Activated naive CD4-positive, alpha-beta T cell treated with anti-CD3 and anti-CD28 coated beads, Interleukin-2, amount 10 ng/mL, durations not matched to agents 7 days and 5 days (primary cell): ENCODE data around the gene DEDD2.

ENCODE experiments used
- CTCF ChIA-PET: fragments of 350-600 bp; sonication (Branson Sonifier 250); formaldehyde crosslinking; loops from one replicate; lab custom pipeline; 2021; ENCODE audit warnings: antibody characterized with exemption; lab: Charles Lee
- DNase-seq: peaks from one replicate; pipeline ENCODE4 v3.0.0-alpha.2; 2020
- H3K27ac Mint-ChIP-seq: one replicate; pipeline ENCODE4 v1.8.0; 2021; ENCODE audit warnings: mild to moderate bottlenecking, moderate library complexity, mixed read lengths
- H3K27me3 Mint-ChIP-seq: one replicate; pipeline ENCODE4 v1.8.0; 2021; ENCODE audit warnings: mild to moderate bottlenecking, mixed read lengths
- H3K36me3 Mint-ChIP-seq: one replicate; pipeline ENCODE4 v1.8.0; 2021; ENCODE audit warnings: mixed read lengths
- H3K4me1 Mint-ChIP-seq: one replicate; pipeline ENCODE4 v1.8.0; 2021; ENCODE audit warnings: mixed read lengths
- H3K4me3 Mint-ChIP-seq: one replicate; pipeline ENCODE4 v1.8.0; 2021; ENCODE audit warnings: mild to moderate bottlenecking, moderate library complexity, mixed read lengths
- H3K9me3 Mint-ChIP-seq: one replicate; pipeline ENCODE4 v1.8.0; 2021; ENCODE audit warnings: mixed read lengths

DEDD2 gene

DNA sequence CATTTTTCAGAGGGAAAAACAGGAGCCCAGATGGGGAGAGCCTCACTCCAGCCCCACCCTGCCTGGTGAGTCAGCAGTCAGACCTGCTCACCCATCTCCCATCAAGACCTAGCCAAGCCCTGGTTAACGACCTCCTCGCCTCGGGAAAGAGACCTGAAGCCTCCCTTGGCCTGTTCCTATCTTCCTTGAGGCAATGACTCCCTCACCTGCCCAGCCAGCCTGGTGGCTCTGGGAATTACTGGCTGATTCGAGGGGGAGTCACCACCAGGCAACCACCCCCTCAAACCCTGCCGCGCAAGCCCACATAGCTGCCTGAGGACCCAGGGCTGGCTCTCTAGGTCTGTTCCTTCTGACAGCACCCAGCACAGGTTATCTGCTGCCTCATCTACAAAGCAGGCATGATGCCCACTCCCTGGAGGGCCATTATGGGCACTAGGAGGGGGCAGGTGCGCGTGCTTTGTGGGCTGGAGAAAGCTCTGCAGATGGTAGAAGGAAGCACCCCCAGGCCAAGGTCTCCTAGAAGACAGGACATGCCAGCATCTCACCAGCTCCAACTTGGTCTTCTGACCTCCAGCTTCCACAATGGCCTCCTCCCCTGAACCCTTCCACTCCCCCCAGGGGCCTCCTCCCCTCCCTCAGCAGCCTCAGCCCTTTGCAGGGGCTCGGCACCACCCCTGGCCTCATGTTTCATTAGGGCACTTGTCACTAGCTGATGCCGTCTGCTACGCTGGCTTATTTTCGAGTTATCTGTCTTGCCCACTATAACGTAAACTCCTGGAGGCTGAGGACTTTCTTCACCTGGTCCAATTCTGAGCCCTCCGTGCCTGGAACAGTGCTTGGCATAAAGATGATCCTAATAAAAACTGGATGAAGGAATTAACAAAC, 10.4 kb downstream of the DEDD2 start:
- peak overlapping the region; percentile 71 for H3K27ac Mint-ChIP-seq
- CTCF ChIA-PET, result interaction anchor here (1.5 kb wide), 1 partner anchor 8 kb away, joined by 5 read pairs; no protein-coding TSS in a partner anchor
- H3K4me3 Mint-ChIP-seq, result no peak overlapping the region
- H3K9me3 Mint-ChIP-seq, result no peaks in the 10 kb centered on the region
- no peaks in the 10 kb centered on the region for H3K27me3 Mint-ChIP-seq
- H3K36me3 Mint-ChIP-seq, result peaks cover 72% of the 10 kb centered on the region
- no peak for DNase-seq
- H3K4me1 Mint-ChIP-seq, result peaks cover 68% of the 10 kb centered on the region

DNA sequence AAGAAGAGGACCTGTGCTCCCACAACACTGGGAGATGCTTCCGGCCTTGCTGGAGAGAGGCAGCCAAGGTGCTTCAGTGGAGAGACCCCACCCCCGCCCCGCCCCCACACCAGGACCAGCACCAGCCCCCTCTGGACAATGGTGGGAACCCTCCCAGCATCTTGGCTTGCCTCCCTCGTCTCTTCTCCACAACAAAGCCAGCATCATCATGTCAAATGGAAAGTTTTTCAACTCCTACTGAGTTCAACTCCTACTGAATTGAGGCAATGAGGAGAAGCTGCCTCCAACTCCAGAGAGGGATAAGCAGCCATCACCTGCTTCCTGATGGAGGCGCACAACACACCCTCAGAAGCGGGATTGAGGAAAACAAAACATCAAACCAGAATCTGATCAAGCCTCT, 12.8 kb downstream of the DEDD2 start:
- CTCF ChIA-PET, result no interaction called here
- Mint-ChIP-seq H3K9me3 (no peaks in the 10 kb centered on the region), H3K36me3 (peaks cover 87% of the 10 kb centered on the region), H3K4me1 (peaks cover 81% of the 10 kb centered on the region), H3K4me3 (no peak overlapping the region), H3K27me3 (no peaks in the 10 kb centered on the region), H3K27ac (peak overlapping the region; percentile 75)
- DNase-seq, result no peak

DNA sequence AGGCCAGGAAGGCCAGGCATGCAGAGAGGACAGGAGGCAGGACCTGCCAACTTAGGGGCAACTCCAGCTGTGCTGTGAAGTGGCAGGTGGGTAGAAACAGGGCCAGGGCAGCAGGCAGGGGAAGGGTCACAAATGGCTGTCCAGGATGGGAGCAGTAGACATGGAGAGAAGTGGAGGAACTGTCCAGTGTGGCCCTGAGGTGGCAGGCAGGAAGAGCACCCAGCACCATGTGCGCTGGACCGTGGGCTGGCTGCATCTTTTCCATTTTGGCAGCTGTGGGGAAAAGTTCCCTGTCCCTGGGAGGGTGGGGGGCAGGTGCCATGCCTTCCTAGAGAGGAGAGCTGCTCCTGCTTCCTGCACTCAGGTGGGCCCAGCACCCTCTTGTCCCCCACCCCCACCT, 13.8 kb downstream of the DEDD2 start:
- H3K27me3 Mint-ChIP-seq, result no peaks in the 10 kb centered on the region
- H3K36me3 Mint-ChIP-seq, result peaks cover 82% of the 10 kb centered on the region
- no peak overlapping the region for H3K4me3 Mint-ChIP-seq
- peaks cover 83% of the 10 kb centered on the region for H3K4me1 Mint-ChIP-seq
- CTCF ChIA-PET, result no interaction called here
- peak overlapping the region; percentile 40 for H3K27ac Mint-ChIP-seq
- H3K9me3 Mint-ChIP-seq, result no peaks in the 10 kb centered on the region
- no peak for DNase-seq

DNA sequence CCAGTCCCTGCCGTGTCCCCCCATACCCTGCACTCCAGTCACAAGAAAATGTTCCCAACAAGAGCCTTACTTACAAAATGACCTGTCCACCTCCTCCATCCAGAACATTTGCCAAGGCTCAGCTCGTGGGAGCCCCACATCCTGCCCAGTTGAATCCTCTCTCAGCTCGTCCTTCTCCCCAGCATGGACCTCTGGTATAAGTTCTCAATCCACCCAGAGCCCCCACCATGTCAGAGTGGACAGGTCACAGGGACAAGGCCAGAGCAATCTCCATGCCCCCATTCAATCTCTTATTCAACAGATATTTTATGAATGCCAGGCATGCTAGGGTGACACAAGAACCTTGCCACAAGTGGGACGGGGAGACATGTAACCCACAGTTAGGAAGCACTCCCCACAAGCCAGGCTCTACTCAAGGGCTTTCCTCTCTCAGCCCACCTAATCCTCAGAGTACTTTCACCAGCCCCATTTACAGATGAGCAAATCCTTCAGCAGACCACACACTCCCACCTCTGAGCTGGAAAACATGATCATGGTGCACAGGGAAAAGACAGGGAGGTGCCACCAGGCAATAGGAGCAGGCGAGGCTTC, 15.1 kb downstream of the DEDD2 start:
- peaks cover 83% of the 10 kb centered on the region for H3K4me1 Mint-ChIP-seq
- peaks cover 77% of the 10 kb centered on the region for H3K36me3 Mint-ChIP-seq
- no peaks in the 10 kb centered on the region for H3K27me3 Mint-ChIP-seq
- peak overlapping the region; percentile 70 for H3K4me3 Mint-ChIP-seq
- no peak for DNase-seq
- peak overlapping the region; percentile 95 for H3K27ac Mint-ChIP-seq
- H3K9me3 Mint-ChIP-seq, result no peaks in the 10 kb centered on the region
- CTCF ChIA-PET, result interaction anchor here (1.3 to 1.7 kb wide), 3 partner anchors 14 to 18 kb away, joined by 3 to 8 read pairs (median 5); no protein-coding TSS in a partner anchor

DNA sequence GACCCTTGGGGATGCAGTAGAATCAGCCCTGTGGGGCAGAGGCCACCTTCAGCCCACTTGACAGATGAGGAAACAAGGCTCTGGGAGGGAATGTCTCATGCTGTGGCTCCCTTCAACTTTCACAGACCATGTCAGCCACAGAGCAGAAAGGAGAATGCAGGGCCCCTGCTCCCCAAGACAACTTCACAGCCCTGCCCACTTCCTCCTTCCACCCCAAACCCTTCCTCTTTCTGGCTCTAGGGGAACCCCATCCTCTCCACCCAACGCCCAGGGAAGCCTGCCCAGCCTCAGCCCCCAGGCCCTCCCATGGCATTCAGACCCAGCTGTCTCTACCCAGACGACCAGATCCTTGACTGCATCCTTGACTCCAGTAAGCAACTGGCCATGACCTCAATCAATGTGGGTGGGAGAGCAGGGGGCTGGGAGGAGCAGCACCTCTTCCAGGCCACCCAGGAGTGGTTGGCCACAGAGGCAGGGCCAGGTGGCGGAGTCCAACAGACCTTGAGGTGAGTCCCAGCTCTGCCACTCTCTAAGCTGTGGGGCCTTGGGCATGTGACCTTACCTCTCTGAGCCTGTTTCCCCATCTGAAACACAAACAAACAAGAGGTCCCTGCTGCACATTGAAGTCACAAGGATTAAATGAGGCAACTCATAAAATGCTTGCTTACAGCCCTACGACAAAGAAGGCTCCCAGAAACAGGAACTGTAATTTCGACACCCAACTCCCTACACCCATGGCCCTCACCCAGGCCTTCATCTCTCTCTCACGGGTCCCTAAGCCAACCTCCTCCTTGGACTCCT, 15.8 kb downstream of the DEDD2 start:
- CTCF ChIA-PET, result interaction anchor here (1.3 to 1.7 kb wide), 5 partner anchors 14 to 93 kb away, joined by 3 to 8 read pairs (median 4); no protein-coding TSS in a partner anchor
- Mint-ChIP-seq H3K4me1 (peaks cover 86% of the 10 kb centered on the region), H3K36me3 (peaks cover 75% of the 10 kb centered on the region), H3K9me3 (no peaks in the 10 kb centered on the region), H3K27ac (peak overlapping the region; percentile 95), H3K4me3 (peak overlapping the region; percentile 70), H3K27me3 (no peaks in the 10 kb centered on the region)
- DNase-seq, result peak; percentile 70

DNA sequence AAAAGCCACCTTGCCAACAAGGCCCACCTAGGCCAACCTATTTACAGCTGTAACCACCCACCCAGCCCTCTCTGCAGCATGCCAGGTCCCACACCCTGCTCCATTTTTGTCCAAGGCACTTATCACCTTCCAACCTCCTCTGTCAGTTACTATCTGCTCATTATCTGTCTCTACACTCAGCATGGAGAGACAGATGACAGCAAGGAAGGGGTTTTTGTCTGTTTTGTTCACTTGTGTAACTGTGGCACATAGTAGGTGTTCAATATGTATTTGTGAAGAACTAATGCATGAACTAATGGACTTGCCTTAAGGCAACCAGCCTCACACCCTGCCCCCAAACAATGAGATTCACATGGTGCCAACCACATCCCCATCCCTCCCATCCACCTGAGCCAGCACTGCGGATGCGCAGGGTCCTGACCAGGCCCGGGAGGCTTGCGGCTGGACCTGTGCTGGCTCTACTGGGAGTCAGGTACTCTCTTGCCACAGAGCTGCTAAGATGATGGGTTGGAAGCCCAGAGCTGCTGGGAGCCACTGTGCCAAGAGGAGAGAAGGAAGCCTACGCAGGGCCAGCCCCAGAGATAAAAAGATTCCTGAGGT, 17.3 kb downstream of the DEDD2 start:
- Mint-ChIP-seq H3K9me3 (no peaks in the 10 kb centered on the region), H3K4me1 (peaks cover 90% of the 10 kb centered on the region), H3K36me3 (peaks cover 74% of the 10 kb centered on the region), H3K27me3 (no peaks in the 10 kb centered on the region), H3K4me3 (peak overlapping the region; percentile 70), H3K27ac (peak overlapping the region; percentile 95)
- CTCF ChIA-PET, result interaction anchor here (1.1 to 3.7 kb wide), 8 partner anchors 14 to 97 kb away, joined by 3 to 34 read pairs (median 4); no protein-coding TSS in a partner anchor
- DNase-seq, result no peak

DNA sequence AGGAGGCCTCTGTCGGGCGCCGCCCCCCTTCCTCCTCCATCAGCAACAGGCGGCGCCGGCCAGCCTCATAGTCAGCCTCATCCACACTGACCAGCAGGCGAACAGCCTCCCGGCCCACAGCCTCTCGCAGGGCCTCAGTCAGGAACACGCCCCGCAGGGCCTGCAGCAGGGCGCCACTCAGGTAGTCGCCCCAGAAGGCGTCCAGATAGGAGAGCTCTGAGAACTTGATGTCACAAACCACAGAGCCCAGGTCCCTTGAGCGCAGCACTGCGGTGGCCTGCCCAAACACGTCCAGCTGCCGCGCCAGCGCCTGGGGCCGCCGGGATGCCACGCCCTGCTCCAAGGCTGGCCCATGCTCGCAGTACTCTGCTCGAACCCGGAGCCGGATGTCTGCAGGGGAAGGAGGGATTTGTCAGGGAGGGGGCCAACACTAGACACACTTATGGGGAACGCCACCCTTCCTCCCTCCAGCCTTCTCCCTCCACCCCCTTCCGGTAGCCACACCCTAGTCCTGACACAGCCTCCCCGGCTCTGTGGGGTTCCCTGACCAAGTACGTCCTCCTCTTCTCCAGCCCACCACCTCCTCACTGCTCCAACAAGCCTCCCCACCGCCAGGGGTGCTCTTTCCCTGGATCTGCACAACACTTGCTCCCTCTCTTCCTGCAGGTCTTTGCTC, 17.9 kb downstream of the DEDD2 start:
- CTCF ChIA-PET, result interaction anchor here (1.1 to 3.7 kb wide), 9 partner anchors 14 to 201 kb away, joined by 3 to 34 read pairs (median 4); no protein-coding TSS in a partner anchor
- Mint-ChIP-seq H3K4me3 (peak overlapping the region; percentile 70), H3K4me1 (peaks cover 85% of the 10 kb centered on the region), H3K27me3 (no peaks in the 10 kb centered on the region), H3K9me3 (no peaks in the 10 kb centered on the region), H3K27ac (peak overlapping the region; percentile 95), H3K36me3 (peaks cover 67% of the 10 kb centered on the region)
- DNase-seq, result peak; percentile 91

DNA sequence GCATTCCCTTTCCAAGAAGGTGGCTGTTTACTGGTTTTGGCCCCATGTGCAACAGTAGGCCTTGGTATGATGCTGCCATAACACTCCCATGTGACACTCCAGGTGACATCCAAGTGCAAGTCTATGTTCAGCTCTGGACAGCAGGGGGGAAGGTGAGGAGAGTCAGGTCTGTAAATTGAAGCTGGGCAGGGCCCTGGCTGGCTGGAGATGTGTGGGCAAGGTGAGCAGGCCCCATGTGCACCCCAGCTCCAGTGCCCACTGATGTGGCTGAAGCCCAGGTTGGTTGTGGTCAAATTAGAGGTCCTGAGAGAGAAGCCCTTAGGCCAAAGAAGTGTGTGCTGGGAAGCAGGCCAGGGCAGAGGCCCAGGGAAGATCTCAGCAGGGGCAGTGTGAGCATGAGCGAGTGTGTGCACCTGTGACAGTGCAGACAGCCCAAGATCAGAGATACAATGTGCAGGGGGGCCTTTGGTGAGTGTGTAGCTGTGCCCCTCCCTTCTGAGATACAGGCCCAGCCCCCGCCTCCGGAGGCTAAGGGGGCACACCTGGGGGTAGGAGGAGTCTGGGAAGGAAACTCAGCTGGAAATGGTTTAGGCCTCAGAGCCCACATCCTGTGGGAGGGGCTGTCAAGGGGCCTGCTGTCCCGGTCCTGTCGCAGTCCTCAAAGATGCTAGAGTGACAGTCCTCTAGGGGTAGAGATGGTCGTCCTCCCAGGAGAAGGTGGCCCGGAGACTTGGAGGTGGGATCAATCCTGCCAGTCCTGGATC, 18.6 kb downstream of the DEDD2 start:
- H3K4me3 Mint-ChIP-seq, result peak overlapping the region; percentile 70
- peak overlapping the region; percentile 95 for H3K27ac Mint-ChIP-seq
- DNase-seq, result peak; percentile 93
- CTCF ChIA-PET, result interaction anchor here (0.6 to 3.7 kb wide), 10 partner anchors 13 to 202 kb away, joined by 3 to 34 read pairs (median 4); partner anchors contain the start of gene ZNF526
- peaks cover 64% of the 10 kb centered on the region for H3K36me3 Mint-ChIP-seq
- H3K27me3 Mint-ChIP-seq, result peaks cover 4% of the 10 kb centered on the region
- H3K4me1 Mint-ChIP-seq, result peaks cover 84% of the 10 kb centered on the region
- H3K9me3 Mint-ChIP-seq, result peaks cover 2% of the 10 kb centered on the region

DNA sequence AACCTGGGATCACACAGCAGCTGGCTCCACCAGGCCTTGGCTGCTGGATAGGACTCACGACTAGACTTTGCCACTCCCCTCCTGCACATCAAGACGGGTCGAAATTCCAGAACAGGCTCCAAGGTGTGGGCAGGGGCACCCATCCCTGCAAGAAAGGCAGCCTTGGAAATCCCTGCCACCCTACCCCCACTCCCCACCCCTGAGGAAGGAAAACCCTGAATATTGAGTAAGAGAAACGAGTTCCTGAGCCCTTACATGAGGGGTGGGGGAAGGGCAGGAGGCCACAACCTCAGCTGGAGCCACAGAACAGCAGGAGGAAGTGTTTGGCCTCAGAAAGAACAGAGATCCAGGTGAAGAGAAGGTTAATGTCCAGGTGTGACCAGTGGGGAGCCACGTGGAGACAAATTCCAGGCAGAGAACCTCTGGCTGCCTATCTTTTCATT, 20.1 kb downstream of the DEDD2 start:
- CTCF ChIA-PET, result interaction anchor here (1.1 to 3.7 kb wide), 4 partner anchors 12 to 88 kb away, joined by 3 to 34 read pairs (median 4); partner anchors contain the start of gene ZNF526
- peak; percentile 50 for DNase-seq
- Mint-ChIP-seq H3K27me3 (peaks cover 10% of the 10 kb centered on the region), H3K4me1 (peaks cover 79% of the 10 kb centered on the region), H3K36me3 (peaks cover 59% of the 10 kb centered on the region), H3K27ac (peak overlapping the region; percentile 86), H3K9me3 (peaks cover 9% of the 10 kb centered on the region), H3K4me3 (peak overlapping the region; percentile 57)

DNA sequence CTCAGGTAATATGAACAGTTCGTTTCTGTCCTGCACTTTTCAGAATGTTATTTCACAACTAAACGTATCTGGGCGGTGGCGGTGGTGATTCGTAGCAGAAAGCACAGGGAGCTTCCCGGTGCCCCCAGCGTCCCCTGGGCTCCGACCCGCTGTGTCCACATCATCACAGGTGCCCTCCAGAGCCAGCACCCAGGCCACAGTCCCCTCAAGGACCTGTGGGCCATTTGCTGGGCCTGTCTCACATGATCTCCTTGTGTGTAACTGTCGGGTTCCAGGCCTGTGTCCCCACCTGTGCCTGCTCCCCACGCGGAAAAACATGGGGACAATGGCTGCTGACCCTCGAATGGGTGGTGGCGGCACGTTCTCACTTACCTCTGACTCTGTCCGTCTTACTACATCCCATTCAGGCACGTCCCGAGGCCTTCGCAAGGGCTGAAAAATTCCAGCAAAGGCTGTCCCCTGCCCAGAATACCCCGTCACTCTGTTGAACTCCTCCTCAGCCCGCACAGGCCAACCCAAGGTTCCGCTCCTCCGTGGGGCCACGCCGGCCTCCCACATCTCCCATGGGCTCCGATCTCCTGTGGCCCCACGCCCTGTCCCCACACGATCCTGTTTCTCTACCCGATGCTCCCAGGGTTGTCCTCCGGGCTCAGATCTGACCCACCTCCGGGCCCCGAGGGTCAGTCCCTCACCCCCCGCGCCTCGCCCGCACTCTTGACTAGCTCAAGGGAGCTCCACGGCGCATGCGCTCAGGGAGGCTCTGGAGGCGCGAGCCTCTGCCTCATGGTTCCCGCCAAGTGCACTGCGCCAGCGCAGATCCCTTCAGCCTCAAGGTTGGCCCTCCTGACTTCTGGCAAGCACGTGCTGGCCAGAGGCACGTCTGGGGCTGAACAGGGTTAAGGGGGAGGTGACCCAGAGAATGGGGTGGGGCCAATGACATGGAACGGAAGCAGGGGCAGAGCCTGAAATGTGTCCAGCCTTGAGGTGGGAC, 21.2 kb downstream of the DEDD2 start:
- no peak for DNase-seq
- peaks cover 79% of the 10 kb centered on the region for H3K4me1 Mint-ChIP-seq
- peak overlapping the region; percentile 52 for H3K27ac Mint-ChIP-seq
- peaks cover 52% of the 10 kb centered on the region for H3K36me3 Mint-ChIP-seq
- CTCF ChIA-PET, result no interaction called here
- H3K27me3 Mint-ChIP-seq, result peaks cover 12% of the 10 kb centered on the region
- no peak overlapping the region for H3K4me3 Mint-ChIP-seq
- peaks cover 9% of the 10 kb centered on the region for H3K9me3 Mint-ChIP-seq

DNA sequence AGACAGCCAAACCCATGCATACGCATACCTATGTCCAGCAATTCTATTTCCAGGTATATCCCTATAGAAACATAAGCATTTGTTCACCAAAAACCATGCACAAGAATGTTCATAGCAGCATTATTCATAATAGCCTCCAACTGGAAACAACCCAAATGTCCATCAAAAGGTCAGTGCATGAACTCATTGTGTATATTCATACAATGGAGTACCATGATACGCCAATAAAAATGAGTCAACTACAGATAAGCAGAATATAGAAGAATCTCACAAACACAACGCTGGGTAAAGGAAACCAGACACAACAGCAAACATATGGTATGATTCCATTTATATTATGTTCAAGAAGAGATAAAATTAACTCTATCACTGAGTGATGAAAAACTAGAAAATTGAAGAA, 23.8 kb downstream of the DEDD2 start:
- H3K4me3 Mint-ChIP-seq, result no peak overlapping the region
- no peak for DNase-seq
- H3K27me3 Mint-ChIP-seq, result peaks cover 24% of the 10 kb centered on the region
- H3K27ac Mint-ChIP-seq, result no peak overlapping the region
- peaks cover 70% of the 10 kb centered on the region for H3K4me1 Mint-ChIP-seq
- CTCF ChIA-PET, result interaction anchor here (0.7 kb wide), 1 partner anchor 11 kb away, joined by 3 read pairs; no protein-coding TSS in a partner anchor
- H3K9me3 Mint-ChIP-seq, result peaks cover 9% of the 10 kb centered on the region
- peaks cover 37% of the 10 kb centered on the region for H3K36me3 Mint-ChIP-seq
